PC-3 (cell line): ENCODE data around the gene CAMKK2.

Source experiments
- EZH2 ChIP-seq: fragments of 300-600 bp; sonication (generic); IDR thresholded peaks from one replicate; pipeline ENCODE4 v1.6.1; 2017; ENCODE audit warnings: antibody characterized with exemption, mild to moderate bottlenecking, low read length; ENCODE audit not compliant: unreplicated experiment
- EZH2phosphoT487 ChIP-seq: fragments of 300-600 bp; sonication (generic); IDR thresholded peaks from 2 replicates; pipeline ENCODE4 v1.6.1; 2018; ENCODE audit warnings: mild to moderate bottlenecking, antibody characterized with exemption, low read length, borderline replicate concordance
- TF ChIP-seq, protein P1 (sequence below): fragments of 300-600 bp; sonication (generic); conservative IDR thresholded peaks from 2 replicates; pipeline ENCODE4 v1.5.1; 2017; ENCODE audit warnings: antibody characterized with exemption, low read depth, mild to moderate bottlenecking, low read length

DNA sequence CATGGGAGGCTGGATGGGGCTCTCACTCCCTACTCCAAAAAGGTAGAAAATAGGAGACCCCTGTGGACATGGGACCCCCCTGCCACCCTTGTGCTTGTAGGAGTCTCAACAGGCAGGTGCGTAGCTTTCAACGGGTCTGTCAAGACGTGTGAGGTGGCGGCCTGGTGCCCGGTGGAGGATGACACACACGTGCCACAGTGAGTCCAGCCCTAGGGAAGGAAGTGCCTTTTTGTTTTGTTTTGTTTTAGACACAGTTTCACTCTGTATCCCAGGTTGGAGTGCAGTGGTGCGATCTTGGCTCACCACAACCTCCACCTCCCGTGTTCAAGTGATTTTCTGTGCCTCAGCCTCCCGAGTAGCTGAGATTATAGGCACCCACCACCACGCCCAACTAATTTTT lies 73.7 kb downstream of the CAMKK2 start:
- TF ChIP-seq, protein P1, sequence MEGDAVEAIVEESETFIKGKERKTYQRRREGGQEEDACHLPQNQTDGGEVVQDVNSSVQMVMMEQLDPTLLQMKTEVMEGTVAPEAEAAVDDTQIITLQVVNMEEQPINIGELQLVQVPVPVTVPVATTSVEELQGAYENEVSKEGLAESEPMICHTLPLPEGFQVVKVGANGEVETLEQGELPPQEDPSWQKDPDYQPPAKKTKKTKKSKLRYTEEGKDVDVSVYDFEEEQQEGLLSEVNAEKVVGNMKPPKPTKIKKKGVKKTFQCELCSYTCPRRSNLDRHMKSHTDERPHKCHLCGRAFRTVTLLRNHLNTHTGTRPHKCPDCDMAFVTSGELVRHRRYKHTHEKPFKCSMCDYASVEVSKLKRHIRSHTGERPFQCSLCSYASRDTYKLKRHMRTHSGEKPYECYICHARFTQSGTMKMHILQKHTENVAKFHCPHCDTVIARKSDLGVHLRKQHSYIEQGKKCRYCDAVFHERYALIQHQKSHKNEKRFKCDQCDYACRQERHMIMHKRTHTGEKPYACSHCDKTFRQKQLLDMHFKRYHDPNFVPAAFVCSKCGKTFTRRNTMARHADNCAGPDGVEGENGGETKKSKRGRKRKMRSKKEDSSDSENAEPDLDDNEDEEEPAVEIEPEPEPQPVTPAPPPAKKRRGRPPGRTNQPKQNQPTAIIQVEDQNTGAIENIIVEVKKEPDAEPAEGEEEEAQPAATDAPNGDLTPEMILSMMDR: no peak
- TF ChIP-seq EZH2 (no peak), EZH2phosphoT487 (no peak)
